ENCODE results near the gene YIPF2.

The YIPF2 gene

GRCh38 chr19:10936661-10937084 lies 8.2 kb upstream of the YIPF2 start:
- DNase-seq: peak; percentile 81

- no peak for DNase-seq
Measured at GRCh38 chr19:10935371-10936059, 7.1 kb upstream of the YIPF2 start.

- no peak for DNase-seq
Measured at GRCh38 chr19:10929402-10929794, 959 bp upstream of the YIPF2 start.

- peak; percentile 37 for DNase-seq
Measured at GRCh38 chr19:10927730-10928562, 493 bp downstream of the YIPF2 start.

GRCh38 chr19:10924597-10924996 lies 3.8 kb downstream of the YIPF2 start:
- no peak for DNase-seq

- no peak for DNase-seq
Measured at GRCh38 chr19:10923260-10924112, 5.0 kb downstream of the YIPF2 start.

- no peak for DNase-seq
Measured at GRCh38 chr19:10922638-10923014, 5.8 kb downstream of the YIPF2 start.

GRCh38 chr19:10921910-10922637 lies 6.4 kb downstream of the YIPF2 start:
- DNase-seq: no peak

- DNase-seq: no peak
Measured at GRCh38 chr19:10921199-10921909, 7.1 kb downstream of the YIPF2 start.

- no peak for DNase-seq
Measured at GRCh38 chr19:10920781-10921180, 7.7 kb downstream of the YIPF2 start.

GRCh38 chr19:10920288-10920655 lies 8.2 kb downstream of the YIPF2 start:
- no peak for DNase-seq

GRCh38 chr19:10919352-10920287 lies 8.8 kb downstream of the YIPF2 start:
- no peak for DNase-seq

GRCh38 chr19:10918359-10918758 lies 10.1 kb downstream of the YIPF2 start:
- DNase-seq: no peak

GRCh38 chr19:10916602-10917001 lies 11.8 kb downstream of the YIPF2 start:
- DNase-seq: no peak

- no peak for DNase-seq
Measured at GRCh38 chr19:10915130-10916091, 13.0 kb downstream of the YIPF2 start.

GRCh38 chr19:10913716-10914340 lies 14.6 kb downstream of the YIPF2 start:
- DNase-seq: no peak

GRCh38 chr19:10912619-10913018 lies 15.8 kb downstream of the YIPF2 start:
- no peak for DNase-seq

- no peak for DNase-seq
Measured at GRCh38 chr19:10911579-10912363, 16.7 kb downstream of the YIPF2 start.
